OCI-LY1 (cell line): Measurements from ENCODE around the gene STYXL1.

Experiments used
- H2AFZ ChIP-seq: fragments of 200-600 bp; sonication (generic), shearing (Covaris generic); 2 replicates; pipeline ENCODE4 v1.6.0; 2014; ENCODE audit warnings: antibody characterized with exemption, mild to moderate bottlenecking, low read length
- H3F3A ChIP-seq: fragments of 200-600 bp; sonication (generic), shearing (Covaris generic); 2 replicates; pipeline ENCODE4 v1.6.0; 2014; ENCODE audit warnings: mild to moderate bottlenecking, antibody characterized with exemption, low read length, moderate library complexity; ENCODE audit not compliant: insufficient read depth
- H3K27ac ChIP-seq: fragments of 200-600 bp; sonication (generic); 2 replicates; pipeline ENCODE4 v1.5.1; 2014; ENCODE audit warnings: low read length, mixed run types, mild to moderate bottlenecking, low read depth; ENCODE audit not compliant: poor library complexity, severe bottlenecking
- H3K27me3 ChIP-seq: fragments of 200-600 bp; sonication (generic); 2 replicates; pipeline ENCODE4 v1.6.0; 2014; ENCODE audit warnings: antibody characterized with exemption, mild to moderate bottlenecking, low read length, moderate library complexity; ENCODE audit not compliant: insufficient read depth
- H3K36me3 ChIP-seq: fragments of 200-600 bp; sonication (generic); 2 replicates; pipeline ENCODE4 v1.6.1; 2014; ENCODE audit warnings: mild to moderate bottlenecking, antibody characterized with exemption, low read length, moderate library complexity, mixed read lengths; ENCODE audit not compliant: insufficient read depth
- H3K4me1 ChIP-seq: fragments of 200-600 bp; sonication (generic); 2 replicates; pipeline ENCODE4 v1.5.1; 2014; ENCODE audit warnings: mild to moderate bottlenecking, low read length, moderate library complexity; ENCODE audit not compliant: insufficient read depth, severe bottlenecking
- H3K4me2 ChIP-seq: fragments of 200-600 bp; sonication (generic), shearing (Covaris generic); 2 replicates; pipeline ENCODE4 v1.6.1; 2014; ENCODE audit warnings: low read length
- H3K4me3 ChIP-seq: fragments of 200-600 bp; sonication (generic); 2 replicates; pipeline ENCODE4 v1.5.1; 2014; ENCODE audit warnings: low read length, low read depth, mild to moderate bottlenecking, mixed read lengths; ENCODE audit not compliant: poor library complexity, severe bottlenecking
- H3K79me2 ChIP-seq: fragments of 200-600 bp; shearing (Covaris generic); 2 replicates; pipeline ENCODE4 v1.6.1; 2016; ENCODE audit warnings: mixed run types, low read length, mixed read lengths; ENCODE audit not compliant: insufficient read depth
- H3K9ac ChIP-seq: fragments of 200-600 bp; sonication (generic), shearing (Covaris generic); 2 replicates; pipeline ENCODE4 v1.6.1; 2014; ENCODE audit warnings: mild to moderate bottlenecking, low read length, mixed read lengths
- H3K9me2 ChIP-seq: fragments of 200-600 bp; sonication (generic), shearing (Covaris generic); 2 replicates; pipeline ENCODE4 v1.6.1; 2014; ENCODE audit warnings: low read depth, mild to moderate bottlenecking, low read length, mixed read lengths
- H3K9me3 ChIP-seq: fragments of 200-600 bp; shearing (Covaris generic); 2 replicates; pipeline ENCODE4 v1.6.1; 2014; ENCODE audit warnings: low read length, mixed read lengths
- H4K20me1 ChIP-seq: fragments of 200-600 bp; sonication (generic), shearing (Covaris generic); 2 replicates; pipeline ENCODE4 v1.6.0; 2016; ENCODE audit warnings: mild to moderate bottlenecking, low read length; ENCODE audit not compliant: insufficient read depth
- EZH2 ChIP-seq: fragments of 200-600 bp; sonication (generic), shearing (Covaris generic); IDR thresholded peaks from 2 replicates; pipeline ENCODE4 v1.8.0; 2017; ENCODE audit warnings: borderline replicate concordance, mixed run types, mild to moderate bottlenecking, antibody characterized with exemption, low read length, moderate library complexity, mixed read lengths
- TF ChIP-seq, protein P1 (sequence below): fragments of 200-600 bp; sonication (generic), shearing (Covaris generic); IDR thresholded peaks from 2 replicates; pipeline ENCODE4 v1.5.1; 2017; ENCODE audit warnings: mild to moderate bottlenecking, antibody characterized with exemption, low read length, moderate library complexity, mixed read lengths

The STYXL1 gene

DNA sequence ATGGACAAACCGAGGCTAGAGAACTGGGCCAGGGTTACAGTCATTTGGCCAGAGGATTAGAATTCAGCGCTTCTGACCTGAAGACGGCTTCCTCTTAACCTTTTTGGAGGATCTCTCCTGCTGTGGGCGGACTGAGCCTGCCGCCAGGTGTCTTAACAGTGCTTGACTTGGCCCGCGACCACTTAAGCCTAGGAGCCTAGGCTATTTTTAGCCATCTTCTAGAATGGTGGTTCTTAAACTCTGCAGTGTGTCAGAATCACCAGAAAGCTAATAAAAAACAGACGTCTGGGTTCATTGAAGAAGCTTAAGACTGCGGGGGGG is 828 bp upstream of the STYXL1 start:
- no peaks in the 10 kb centered on the region for H3K9me2 ChIP-seq
- no peaks in the 10 kb centered on the region for H4K20me1 ChIP-seq
- peaks cover 20% of the 10 kb centered on the region for H3K4me1 ChIP-seq
- H3K4me2 ChIP-seq: peak overlapping the region; percentile 97
- peak overlapping the region; percentile 94 for H3K4me3 ChIP-seq
- H3K27ac ChIP-seq: peak overlapping the region; percentile 77
- H3F3A ChIP-seq: no peaks in the 10 kb centered on the region
- H3K36me3 ChIP-seq: peaks cover 62% of the 10 kb centered on the region
- peak overlapping the region; percentile 98 for H3K9ac ChIP-seq
- no peaks in the 10 kb centered on the region for H3K27me3 ChIP-seq
- no peaks in the 10 kb centered on the region for H3K9me3 ChIP-seq
- TF ChIP-seq, protein P1, sequence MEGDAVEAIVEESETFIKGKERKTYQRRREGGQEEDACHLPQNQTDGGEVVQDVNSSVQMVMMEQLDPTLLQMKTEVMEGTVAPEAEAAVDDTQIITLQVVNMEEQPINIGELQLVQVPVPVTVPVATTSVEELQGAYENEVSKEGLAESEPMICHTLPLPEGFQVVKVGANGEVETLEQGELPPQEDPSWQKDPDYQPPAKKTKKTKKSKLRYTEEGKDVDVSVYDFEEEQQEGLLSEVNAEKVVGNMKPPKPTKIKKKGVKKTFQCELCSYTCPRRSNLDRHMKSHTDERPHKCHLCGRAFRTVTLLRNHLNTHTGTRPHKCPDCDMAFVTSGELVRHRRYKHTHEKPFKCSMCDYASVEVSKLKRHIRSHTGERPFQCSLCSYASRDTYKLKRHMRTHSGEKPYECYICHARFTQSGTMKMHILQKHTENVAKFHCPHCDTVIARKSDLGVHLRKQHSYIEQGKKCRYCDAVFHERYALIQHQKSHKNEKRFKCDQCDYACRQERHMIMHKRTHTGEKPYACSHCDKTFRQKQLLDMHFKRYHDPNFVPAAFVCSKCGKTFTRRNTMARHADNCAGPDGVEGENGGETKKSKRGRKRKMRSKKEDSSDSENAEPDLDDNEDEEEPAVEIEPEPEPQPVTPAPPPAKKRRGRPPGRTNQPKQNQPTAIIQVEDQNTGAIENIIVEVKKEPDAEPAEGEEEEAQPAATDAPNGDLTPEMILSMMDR: peak; percentile 35; the same call in 1 of the 2 replicates
- TF ChIP-seq EZH2: no peak
- peaks cover 62% of the 10 kb centered on the region for H3K79me2 ChIP-seq
- H2AFZ ChIP-seq: no peak overlapping the region

DNA sequence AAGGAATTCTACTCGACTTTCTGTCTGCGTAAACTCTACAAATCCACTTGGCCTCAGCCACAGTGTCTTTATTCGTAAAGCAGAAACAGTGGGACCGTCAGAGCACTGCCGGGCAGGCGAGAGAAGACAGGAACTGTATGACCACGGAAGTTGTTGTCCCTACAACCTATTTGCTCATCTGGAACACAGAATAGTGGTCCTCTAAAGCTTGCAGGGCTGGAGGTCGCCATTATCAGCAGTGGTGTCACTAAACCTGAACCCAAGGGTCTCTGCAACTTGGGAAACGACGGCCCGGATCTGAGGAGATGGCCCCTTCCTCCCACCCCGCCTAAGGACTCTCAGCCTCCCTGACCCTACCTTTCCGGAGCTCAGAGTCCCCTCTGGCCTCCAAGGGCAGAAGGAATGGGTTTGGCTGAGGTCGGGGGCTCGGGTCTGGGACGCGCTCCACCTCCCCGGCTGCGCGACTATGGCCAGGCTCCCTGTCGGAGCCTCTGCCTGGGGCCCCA is 442 bp downstream of the STYXL1 start:
- Histone ChIP-seq H3K27me3 (no peaks in the 10 kb centered on the region), H3K27ac (peak overlapping the region; percentile 46), H3K9me2 (no peaks in the 10 kb centered on the region), H3K9me3 (no peaks in the 10 kb centered on the region), H3K4me2 (peak overlapping the region; percentile 97), H2AFZ (no peak overlapping the region), H3K36me3 (peaks cover 50% of the 10 kb centered on the region), H3K9ac (peak overlapping the region; percentile 98), H4K20me1 (no peaks in the 10 kb centered on the region), H3F3A (no peaks in the 10 kb centered on the region), H3K4me1 (peaks cover 20% of the 10 kb centered on the region), H3K4me3 (peak overlapping the region; percentile 94), H3K79me2 (peaks cover 52% of the 10 kb centered on the region)
- TF ChIP-seq, protein P1: no peak
- no peak for TF ChIP-seq EZH2

DNA sequence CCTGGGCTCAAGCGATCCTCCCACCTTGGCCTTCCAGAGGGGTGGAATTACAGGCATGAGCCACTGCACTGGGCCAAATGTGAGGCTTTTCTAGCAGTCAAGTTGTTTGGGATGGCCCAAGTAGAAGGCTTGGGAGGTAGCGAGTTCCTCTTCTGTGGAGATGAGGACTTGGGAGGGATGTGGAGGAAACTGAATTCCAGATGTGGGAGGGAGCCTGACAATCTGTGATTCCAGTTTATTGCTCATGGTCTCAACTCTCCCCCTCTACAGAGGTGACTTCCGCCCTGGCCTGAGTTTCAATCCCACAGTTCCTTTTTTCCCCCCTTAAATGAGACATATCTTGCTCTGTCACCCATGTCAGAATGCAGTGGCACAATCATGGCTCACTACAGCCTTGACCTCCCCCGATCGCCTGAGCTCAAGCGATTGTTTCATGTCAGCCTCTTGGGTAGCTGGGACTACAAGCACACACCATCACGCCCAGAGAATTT is 3.4 kb downstream of the STYXL1 start:
- no peak overlapping the region for H2AFZ ChIP-seq
- H3K36me3 ChIP-seq: peaks cover 29% of the 10 kb centered on the region
- H3K4me1 ChIP-seq: peaks cover 18% of the 10 kb centered on the region
- no peak overlapping the region for H3K4me3 ChIP-seq
- no peaks in the 10 kb centered on the region for H3F3A ChIP-seq
- no peak overlapping the region for H3K27ac ChIP-seq
- TF ChIP-seq EZH2: no peak
- TF ChIP-seq, protein P1: no peak
- H3K9me3 ChIP-seq: no peaks in the 10 kb centered on the region
- peaks cover 26% of the 10 kb centered on the region for H3K79me2 ChIP-seq
- no peaks in the 10 kb centered on the region for H3K9me2 ChIP-seq
- no peak overlapping the region for H3K4me2 ChIP-seq
- no peaks in the 10 kb centered on the region for H3K27me3 ChIP-seq
- no peak overlapping the region for H3K9ac ChIP-seq
- H4K20me1 ChIP-seq: no peaks in the 10 kb centered on the region
